Stimulated activated CD4-positive, alpha-beta T cell treated with anti-CD3 and anti-CD28 coated beads, Interleukin-1b, Interleukin-23, amount 100 ng/mL, for 1 hour (primary cell): Measurements from ENCODE around the gene EPO.

Experiments
- DNase-seq, 2 donors: peaks; one replicate each; pipeline ENCODE4 v3.0.0-alpha.2; 2020; ENCODE audit warnings: low read depth in 2 of 2

EPO gene

DNA sequence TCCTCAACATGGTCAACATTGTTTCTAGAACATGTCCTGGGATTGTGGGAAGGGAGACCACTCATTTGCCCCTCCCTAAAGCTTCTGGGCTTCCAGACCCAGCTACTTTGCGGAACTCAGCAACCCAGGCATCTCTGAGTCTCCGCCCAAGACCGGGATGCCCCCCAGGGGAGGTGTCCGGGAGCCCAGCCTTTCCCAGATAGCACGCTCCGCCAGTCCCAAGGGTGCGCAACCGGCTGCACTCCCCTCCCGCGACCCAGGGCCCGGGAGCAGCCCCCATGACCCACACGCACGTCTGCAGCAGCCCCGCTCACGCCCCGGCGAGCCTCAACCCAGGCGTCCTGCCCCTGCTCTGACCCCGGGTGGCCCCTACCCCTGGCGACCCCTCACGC lies at the start of gene EPO:
Gene EPO (plus strand): TSS at position 190 of the 392 bp plus-strand sequence. CDS start 513 bp downstream, outside the sequence.
- DNase-seq: no peak

DNA sequence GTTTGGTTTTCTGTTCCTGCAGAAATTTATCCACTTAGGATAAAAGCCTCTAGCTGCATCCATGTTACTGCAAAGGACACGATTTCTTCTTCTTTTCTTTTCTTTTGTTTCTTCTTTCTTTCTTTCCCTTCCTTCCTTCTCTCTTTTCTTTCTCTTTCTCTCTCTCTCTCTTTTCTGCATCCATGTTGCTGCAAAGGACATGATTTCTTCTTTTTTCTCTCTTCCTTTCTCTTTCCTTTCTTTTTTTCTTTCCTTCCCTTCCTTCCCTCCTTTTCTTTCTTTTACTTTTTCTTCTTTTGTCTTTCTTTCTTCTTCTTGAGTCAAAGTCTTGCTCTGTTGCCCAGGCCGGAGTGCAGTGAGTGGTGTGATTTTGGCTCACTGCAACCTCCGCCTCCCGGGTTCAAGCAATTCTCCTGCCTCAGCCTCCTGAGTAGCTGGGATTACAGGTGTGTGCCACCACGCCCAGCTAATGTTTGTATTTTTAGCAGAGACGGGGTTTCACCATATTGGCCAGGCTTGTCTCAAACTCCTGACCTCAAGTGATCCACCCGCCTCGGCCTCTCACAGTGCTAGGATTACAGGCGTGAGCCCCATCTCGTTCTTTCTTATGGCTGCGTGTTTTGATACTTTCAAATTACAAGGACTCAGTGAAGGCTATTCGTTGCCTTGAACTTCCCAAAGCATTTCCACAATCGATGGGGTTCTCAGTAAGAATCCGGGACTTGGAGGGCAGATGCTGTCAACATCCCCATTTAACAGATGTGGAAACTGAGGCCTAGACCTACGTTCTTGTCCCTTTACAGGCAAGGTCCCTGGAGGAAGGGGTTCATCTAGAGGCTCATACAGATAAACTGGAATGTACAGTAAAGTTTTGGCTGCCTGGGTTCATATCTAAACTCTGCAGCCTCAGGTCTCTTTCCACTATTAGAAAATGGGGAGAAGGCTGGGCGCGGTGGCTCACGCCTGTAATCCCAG lies 48.6 kb upstream of the EPO start:
- no peak for DNase-seq

DNA sequence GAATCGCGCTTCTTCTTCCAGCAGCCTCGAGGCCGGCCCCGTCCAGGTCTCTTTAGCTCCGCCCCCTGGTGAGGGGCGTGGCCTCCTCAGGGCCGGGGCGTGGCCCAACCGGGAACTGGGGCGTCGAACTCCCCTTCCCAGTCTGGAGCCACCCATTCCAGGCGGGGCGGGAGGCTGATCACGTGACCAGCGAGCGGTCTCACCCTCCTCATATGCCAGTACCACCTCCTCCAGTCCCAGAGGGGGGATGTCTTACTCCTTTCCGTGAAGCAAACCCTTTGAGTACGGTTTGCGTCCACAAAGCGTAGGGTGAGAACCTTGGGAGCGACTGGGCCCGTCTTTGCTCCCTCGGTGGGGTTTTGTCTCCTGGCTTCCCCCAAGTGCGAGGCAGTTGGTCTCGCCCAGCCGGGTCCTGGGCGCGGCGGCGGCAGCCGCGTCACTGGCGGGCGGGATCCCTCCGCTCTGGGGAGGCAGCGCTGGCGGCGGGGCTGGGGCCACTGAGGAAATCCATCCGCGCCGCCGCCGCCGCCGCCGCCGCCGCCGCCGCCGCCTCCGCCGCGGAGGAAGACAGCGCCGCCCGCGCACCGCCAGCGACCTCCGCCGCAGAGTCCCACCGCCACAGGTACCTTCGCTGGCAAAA lies 46.8 kb upstream of the EPO start, which contains the start of gene GNB2:
Gene GNB2 (plus strand): TSS at position 439 of the 640 bp plus-strand sequence. CDS start 2,526 bp downstream, outside the sequence.
- peak; percentile 95 to 99 for DNase-seq

DNA sequence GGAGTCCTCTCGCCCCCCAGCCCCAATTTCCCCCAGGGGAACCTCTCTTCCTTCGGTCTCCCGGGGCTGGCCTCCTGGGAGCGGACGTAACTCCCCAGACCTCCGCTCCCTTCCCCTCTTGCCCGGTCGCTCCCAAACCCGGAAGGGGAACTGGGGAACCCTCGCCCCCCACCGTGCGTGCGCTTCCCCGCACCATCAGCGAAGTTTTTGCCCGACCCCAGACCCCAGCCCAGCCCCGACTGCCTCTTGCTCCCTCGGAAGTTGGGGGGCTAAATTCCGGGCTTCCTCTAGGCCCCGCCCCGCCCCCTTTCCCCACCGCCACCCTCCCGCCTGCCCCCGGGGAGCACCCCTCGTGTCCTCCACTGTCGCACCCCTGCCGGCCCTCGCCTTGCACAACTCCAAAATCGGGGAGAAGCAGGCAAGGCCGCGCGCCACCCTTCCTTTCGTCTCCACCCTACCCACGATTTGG lies 46.3 kb upstream of the EPO start:
- no peak for DNase-seq

GRCh38 chr7:100674411-100675104 lies 45.7 kb upstream of the EPO start:
- no peak for DNase-seq

GRCh38 chr7:100675105-100675451 lies 45.2 kb upstream of the EPO start:
- DNase-seq: no peak

GRCh38 chr7:100675581-100676350 lies 44.5 kb upstream of the EPO start:
- DNase-seq: peak; percentile 39 to 73

DNA sequence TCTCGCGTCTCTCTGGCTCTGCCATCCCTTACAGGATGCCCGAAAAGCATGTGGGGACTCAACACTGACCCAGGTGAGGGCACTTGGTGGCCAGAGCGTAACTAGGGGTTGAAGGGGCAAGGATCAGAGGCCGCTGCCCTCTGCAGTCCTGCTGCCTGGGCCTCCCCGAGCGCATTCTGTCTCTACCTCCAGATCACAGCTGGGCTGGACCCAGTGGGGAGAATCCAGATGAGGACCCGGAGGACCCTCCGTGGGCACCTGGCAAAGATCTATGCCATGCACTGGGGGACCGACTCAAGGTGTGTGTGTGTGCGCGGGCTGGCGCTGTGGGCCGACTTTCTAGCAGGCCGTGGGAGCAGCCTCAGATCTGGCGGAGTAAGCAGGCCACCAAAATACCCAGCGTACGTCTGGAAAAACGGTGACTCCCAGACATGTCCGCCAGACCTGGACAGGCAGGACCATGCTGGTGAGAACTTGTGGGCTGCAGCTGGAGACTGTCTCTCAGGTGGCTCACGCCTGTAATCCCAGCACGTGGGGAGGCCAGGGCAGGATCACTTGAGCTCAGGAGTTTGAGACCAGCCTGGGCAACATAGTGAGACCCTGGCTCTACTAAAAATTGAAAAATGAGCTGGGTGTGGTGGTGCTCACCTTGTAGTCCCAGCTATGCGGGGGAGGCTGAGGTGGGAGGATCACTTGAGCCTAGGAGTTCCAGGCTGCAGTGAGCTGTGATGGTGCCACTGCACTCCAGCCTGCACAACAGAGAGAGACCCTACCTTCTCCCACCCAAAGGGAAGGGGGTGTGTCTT lies 43.6 kb upstream of the EPO start:
- no peak for DNase-seq

DNA sequence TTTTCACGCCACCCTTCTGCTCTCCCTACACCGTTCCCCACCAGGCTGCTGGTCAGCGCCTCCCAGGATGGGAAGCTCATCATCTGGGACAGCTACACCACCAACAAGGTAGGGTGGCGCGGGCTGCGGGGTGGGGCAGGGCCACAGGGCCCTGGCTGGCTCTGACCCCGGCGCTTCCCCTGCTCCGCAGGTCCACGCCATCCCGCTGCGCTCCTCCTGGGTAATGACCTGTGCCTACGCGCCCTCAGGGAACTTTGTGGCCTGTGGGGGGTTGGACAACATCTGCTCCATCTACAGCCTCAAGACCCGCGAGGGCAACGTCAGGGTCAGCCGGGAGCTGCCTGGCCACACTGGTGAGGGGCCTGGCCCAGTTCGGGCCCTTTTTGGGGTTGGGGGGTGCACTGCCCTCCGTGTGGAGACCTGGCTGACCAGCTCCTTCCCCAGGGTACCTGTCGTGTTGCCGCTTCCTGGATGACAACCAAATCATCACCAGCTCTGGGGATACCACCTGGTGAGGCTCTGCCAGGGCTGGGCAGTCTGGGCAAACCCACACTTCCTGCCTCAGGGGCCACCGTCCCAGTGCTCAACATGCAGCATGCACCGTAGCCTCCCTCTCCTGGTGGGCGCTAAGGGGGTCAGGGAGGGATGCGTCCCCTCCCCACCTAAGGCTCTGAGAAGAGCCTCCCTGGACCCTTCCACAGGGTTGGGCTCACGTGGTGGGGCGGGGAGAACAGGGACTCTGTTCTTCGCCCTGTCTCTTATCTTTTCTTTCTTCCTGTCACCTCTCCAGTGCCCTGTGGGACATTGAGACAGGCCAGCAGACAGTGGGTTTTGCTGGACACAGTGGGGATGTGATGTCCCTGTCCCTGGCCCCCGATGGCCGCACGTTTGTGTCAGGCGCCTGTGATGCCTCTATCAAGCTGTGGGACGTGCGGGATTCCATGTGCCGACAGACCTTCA lies 42.7 kb upstream of the EPO start:
- DNase-seq: no peak

- DNase-seq: no peak
Observed at GRCh38 chr7:100678291-100678984, 41.8 kb upstream of the EPO start.

DNA sequence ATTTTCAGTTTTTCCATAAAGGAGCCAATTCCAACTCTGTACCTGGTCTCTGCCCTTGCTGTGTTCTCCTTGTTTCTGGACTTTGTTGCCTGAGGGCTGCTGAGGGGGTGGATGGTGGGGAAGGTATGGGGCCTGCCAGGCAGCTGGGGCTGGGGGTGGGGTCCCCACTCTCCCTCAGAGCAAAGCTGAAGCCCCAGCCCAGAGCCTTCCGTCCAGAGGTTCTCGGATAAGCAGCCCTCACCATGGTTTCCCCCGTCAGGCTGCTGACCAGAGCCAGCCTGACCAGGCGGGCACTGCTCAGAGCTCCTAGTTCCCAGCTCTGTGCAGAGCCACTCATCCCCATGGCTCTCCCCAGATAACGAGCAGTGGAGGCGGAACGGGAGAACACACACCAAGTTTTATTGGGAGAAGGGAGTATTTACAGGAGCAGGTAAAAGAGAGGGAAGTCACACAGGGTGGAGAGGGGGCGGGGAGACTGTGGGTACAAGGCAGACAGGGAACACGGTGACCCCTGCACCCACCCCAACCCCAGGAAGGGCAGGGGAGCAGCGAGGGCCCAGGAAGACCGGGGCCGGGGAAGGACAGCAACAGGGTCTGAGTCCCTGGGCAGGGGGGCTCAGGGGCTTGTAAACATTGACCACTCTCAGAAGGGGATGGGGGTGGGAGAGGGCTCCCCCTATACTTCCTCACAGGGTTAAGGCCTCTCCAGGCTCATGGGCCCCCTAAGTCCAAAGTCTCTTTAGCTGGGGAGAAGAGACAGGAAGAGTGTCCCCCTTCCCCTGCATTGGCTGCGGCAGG lies 40.9 kb upstream of the EPO start:
- no peak for DNase-seq

- no peak for DNase-seq
Observed at GRCh38 chr7:100679927-100680575, 40.2 kb upstream of the EPO start.

GRCh38 chr7:100680576-100681271 lies 39.5 kb upstream of the EPO start:
- DNase-seq: no peak

DNA sequence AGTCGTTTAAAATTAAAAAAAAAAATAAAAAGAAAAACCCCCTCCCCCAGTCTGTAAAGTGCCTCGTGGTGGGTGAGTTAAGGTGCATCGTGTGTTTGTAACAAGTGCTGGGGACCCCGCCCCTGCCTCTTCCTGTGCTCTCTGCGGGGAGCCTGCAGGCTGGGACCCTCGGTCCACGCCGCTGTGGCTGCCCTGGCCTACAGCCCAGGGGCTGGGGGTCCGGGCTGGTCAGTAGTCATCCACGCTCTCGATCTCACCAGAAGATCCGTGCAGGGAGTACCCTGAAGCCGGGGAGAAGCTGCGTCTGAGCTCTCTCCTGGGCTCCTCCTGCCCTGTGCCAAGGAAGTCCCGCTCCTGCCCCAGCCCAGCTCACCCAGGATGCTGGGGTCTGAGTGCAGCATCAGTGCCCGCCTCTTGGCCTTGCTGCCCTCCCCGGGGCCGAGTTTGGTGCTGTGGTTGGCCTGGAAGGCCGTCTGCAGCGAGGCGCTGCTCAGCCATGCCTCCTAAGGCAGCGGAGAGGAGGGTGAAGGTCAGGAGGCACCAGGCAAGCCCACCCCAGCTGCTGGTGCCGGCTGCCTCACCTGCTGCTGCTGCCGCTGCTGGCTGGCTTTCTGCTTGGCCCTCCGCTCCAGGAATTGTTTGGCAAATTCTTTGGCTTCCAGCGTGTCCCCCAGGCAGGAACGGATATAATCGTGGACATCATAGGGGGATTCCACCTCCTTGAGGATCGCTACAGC lies 38.6 kb upstream of the EPO start:
- DNase-seq: no peak

DNA sequence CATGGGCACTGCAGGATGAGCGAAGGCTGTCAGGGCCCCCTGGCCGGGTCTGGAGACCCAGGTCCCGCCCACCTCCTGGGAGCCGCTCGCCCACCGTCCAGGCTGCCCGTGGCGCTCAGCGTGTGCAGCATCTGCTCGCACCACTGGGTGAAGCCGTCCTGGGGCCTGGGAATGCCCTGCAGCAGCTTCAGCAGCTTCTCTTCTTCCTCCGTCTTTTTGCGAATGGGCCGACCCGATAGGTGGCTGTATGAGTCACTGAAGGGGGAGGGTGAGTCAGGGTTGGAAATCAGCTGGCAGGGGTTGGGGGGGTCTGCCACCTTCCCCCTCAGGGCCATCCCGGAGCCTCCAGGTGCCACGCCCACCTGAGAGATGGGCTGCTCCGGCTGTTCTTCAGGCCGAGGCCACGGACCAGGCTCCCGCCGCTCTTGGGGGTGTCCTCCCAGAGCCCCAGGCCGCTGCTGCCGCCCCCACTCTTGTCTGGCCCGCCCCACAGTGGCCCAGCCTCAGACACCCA lies 38.0 kb upstream of the EPO start:
- DNase-seq: no peak
